Activated T-cell treated with anti-CD3 and anti-CD28 coated beads, Interleukin-2, amount 50 U/mL, for 24 hours (primary cell): ENCODE results near the gene SYNE3.

Experiments used
- DNase-seq: peaks from one replicate; pipeline ENCODE4 v3.0.0-alpha.2; 2020
- H3K27ac Mint-ChIP-seq: 2 replicates; pipeline ENCODE4 v1.8.0; 2020; ENCODE audit warnings: mild to moderate bottlenecking, mixed read lengths
- H3K27me3 Mint-ChIP-seq: 2 replicates; pipeline ENCODE4 v1.8.0; 2020; ENCODE audit warnings: mixed read lengths
- H3K36me3 Mint-ChIP-seq: 2 replicates; pipeline ENCODE4 v1.8.0; 2020; ENCODE audit warnings: low read depth, mixed read lengths
- H3K4me1 Mint-ChIP-seq: 2 replicates; pipeline ENCODE4 v1.8.0; 2020; ENCODE audit warnings: low read depth, mixed read lengths
- H3K4me3 Mint-ChIP-seq: 2 replicates; pipeline ENCODE4 v1.8.0; 2020; ENCODE audit warnings: mild to moderate bottlenecking, moderate library complexity, mixed read lengths
- H3K9me3 Mint-ChIP-seq: 2 replicates; pipeline ENCODE4 v1.8.0; 2020; ENCODE audit warnings: mixed read lengths

Gene SYNE3

GRCh38 chr14:95495538-95496025 is 20.9 kb downstream of the SYNE3 start:
- Mint-ChIP-seq H3K36me3 (peaks cover 35% of the 10 kb centered on the region), H3K9me3 (no peaks in the 10 kb centered on the region), H3K4me3 (peak overlapping the region; percentile 32), H3K27ac (peak overlapping the region; percentile 88), H3K4me1 (peaks cover 62% of the 10 kb centered on the region), H3K27me3 (no peaks in the 10 kb centered on the region)
- peak; percentile 58 for DNase-seq

- no peak for DNase-seq
- no peaks in the 10 kb centered on the region for H3K9me3 Mint-ChIP-seq
- peaks cover 61% of the 10 kb centered on the region for H3K4me1 Mint-ChIP-seq
Observed at GRCh38 chr14:95495076-95495475, 21.4 kb downstream of the SYNE3 start.

GRCh38 chr14:95494456-95494855 is 22.0 kb downstream of the SYNE3 start:
- DNase-seq = no peak
- peaks cover 60% of the 10 kb centered on the region for H3K4me1 Mint-ChIP-seq
- H3K9me3 Mint-ChIP-seq = no peaks in the 10 kb centered on the region
- H3K4me3 Mint-ChIP-seq = no peak overlapping the region
- no peaks in the 10 kb centered on the region for H3K27me3 Mint-ChIP-seq
- peak overlapping the region; percentile 88 for H3K27ac Mint-ChIP-seq
- H3K36me3 Mint-ChIP-seq = peaks cover 30% of the 10 kb centered on the region

More at GRCh38 chr14:95495076-95495475, 21.4 kb downstream of the SYNE3 start:
- Mint-ChIP-seq H3K4me3 (peak overlapping the region; percentile 32), H3K27me3 (no peaks in the 10 kb centered on the region), H3K27ac (peak overlapping the region; percentile 88), H3K36me3 (peaks cover 33% of the 10 kb centered on the region)

GRCh38 chr14:95493976-95494375 is 22.5 kb downstream of the SYNE3 start:
- DNase-seq = no peak

GRCh38 chr14:95493503-95493902 is 22.9 kb downstream of the SYNE3 start:
- Mint-ChIP-seq H3K4me1 (peaks cover 55% of the 10 kb centered on the region), H3K4me3 (no peak overlapping the region), H3K36me3 (peaks cover 26% of the 10 kb centered on the region), H3K27ac (no peak overlapping the region), H3K27me3 (no peaks in the 10 kb centered on the region), H3K9me3 (no peaks in the 10 kb centered on the region)
- DNase-seq = no peak

More at GRCh38 chr14:95493976-95494375, 22.5 kb downstream of the SYNE3 start:
- Mint-ChIP-seq H3K4me3 (no peak overlapping the region), H3K4me1 (peaks cover 55% of the 10 kb centered on the region), H3K9me3 (no peaks in the 10 kb centered on the region), H3K27me3 (no peaks in the 10 kb centered on the region), H3K36me3 (peaks cover 27% of the 10 kb centered on the region), H3K27ac (peak overlapping the region; percentile 42)

GRCh38 chr14:95491936-95492608 is 24.4 kb downstream of the SYNE3 start:
- H3K4me3 Mint-ChIP-seq = no peak overlapping the region
- H3K27ac Mint-ChIP-seq = no peak overlapping the region
- no peak for DNase-seq
- H3K4me1 Mint-ChIP-seq = peaks cover 59% of the 10 kb centered on the region
- no peaks in the 10 kb centered on the region for H3K9me3 Mint-ChIP-seq
- H3K36me3 Mint-ChIP-seq = peaks cover 28% of the 10 kb centered on the region
- no peaks in the 10 kb centered on the region for H3K27me3 Mint-ChIP-seq

- H3K36me3 Mint-ChIP-seq = peaks cover 28% of the 10 kb centered on the region
- H3K9me3 Mint-ChIP-seq = no peaks in the 10 kb centered on the region
- DNase-seq = no peak
- H3K27ac Mint-ChIP-seq = peak overlapping the region; percentile 45
- H3K4me3 Mint-ChIP-seq = no peak overlapping the region
- peaks cover 52% of the 10 kb centered on the region for H3K4me1 Mint-ChIP-seq
- no peaks in the 10 kb centered on the region for H3K27me3 Mint-ChIP-seq
Observed at GRCh38 chr14:95490727-95491451, 25.6 kb downstream of the SYNE3 start.

- H3K27me3 Mint-ChIP-seq = no peaks in the 10 kb centered on the region
- H3K36me3 Mint-ChIP-seq = peaks cover 24% of the 10 kb centered on the region
- H3K9me3 Mint-ChIP-seq = no peaks in the 10 kb centered on the region
- H3K4me3 Mint-ChIP-seq = no peak overlapping the region
- H3K27ac Mint-ChIP-seq = peak overlapping the region; percentile 18
- peaks cover 51% of the 10 kb centered on the region for H3K4me1 Mint-ChIP-seq
- no peak for DNase-seq
Observed at GRCh38 chr14:95490138-95490509, 26.3 kb downstream of the SYNE3 start.

- Mint-ChIP-seq H3K4me3 (no peak overlapping the region), H3K27ac (peak overlapping the region; percentile 18), H3K4me1 (peaks cover 49% of the 10 kb centered on the region), H3K36me3 (peaks cover 24% of the 10 kb centered on the region), H3K9me3 (no peaks in the 10 kb centered on the region), H3K27me3 (no peaks in the 10 kb centered on the region)
- DNase-seq = no peak
Observed at GRCh38 chr14:95489214-95490137, 27.0 kb downstream of the SYNE3 start.

GRCh38 chr14:95488376-95489213 is 27.9 kb downstream of the SYNE3 start:
- DNase-seq = no peak
- Mint-ChIP-seq H3K9me3 (no peaks in the 10 kb centered on the region), H3K4me3 (no peak overlapping the region), H3K27ac (peak overlapping the region; percentile 65), H3K4me1 (peaks cover 53% of the 10 kb centered on the region), H3K36me3 (peaks cover 19% of the 10 kb centered on the region), H3K27me3 (no peaks in the 10 kb centered on the region)

- H3K27me3 Mint-ChIP-seq = no peaks in the 10 kb centered on the region
- peaks cover 61% of the 10 kb centered on the region for H3K4me1 Mint-ChIP-seq
- no peaks in the 10 kb centered on the region for H3K9me3 Mint-ChIP-seq
- DNase-seq = no peak
- H3K36me3 Mint-ChIP-seq = peaks cover 19% of the 10 kb centered on the region
- no peak overlapping the region for H3K4me3 Mint-ChIP-seq
- H3K27ac Mint-ChIP-seq = peak overlapping the region; percentile 19
Observed at GRCh38 chr14:95487669-95488084, 28.8 kb downstream of the SYNE3 start.

- peak overlapping the region; percentile 71 for H3K27ac Mint-ChIP-seq
- peaks cover 14% of the 10 kb centered on the region for H3K36me3 Mint-ChIP-seq
- DNase-seq = no peak
- no peaks in the 10 kb centered on the region for H3K27me3 Mint-ChIP-seq
- no peaks in the 10 kb centered on the region for H3K9me3 Mint-ChIP-seq
- no peak overlapping the region for H3K4me3 Mint-ChIP-seq
- H3K4me1 Mint-ChIP-seq = peaks cover 65% of the 10 kb centered on the region
Observed at GRCh38 chr14:95486875-95487668, 29.4 kb downstream of the SYNE3 start.

GRCh38 chr14:95485222-95485819 is 31.1 kb downstream of the SYNE3 start:
- Mint-ChIP-seq H3K4me3 (no peak overlapping the region), H3K27me3 (no peaks in the 10 kb centered on the region), H3K36me3 (peaks cover 15% of the 10 kb centered on the region), H3K9me3 (no peaks in the 10 kb centered on the region), H3K27ac (peak overlapping the region; percentile 34), H3K4me1 (peaks cover 69% of the 10 kb centered on the region)
- no peak for DNase-seq
